GM12872 (cell line): ENCODE measurements around the gene CARHSP1.

Experiments
- TF ChIP-seq, protein P1 (sequence below): IDR thresholded peaks from 3 replicates; pipeline ENCODE4 v1.5.1; 2011; ENCODE audit warnings: low read depth, mild to moderate bottlenecking, low read length, moderate library complexity; ENCODE audit not compliant: insufficient read depth

CARHSP1 gene

DNA sequence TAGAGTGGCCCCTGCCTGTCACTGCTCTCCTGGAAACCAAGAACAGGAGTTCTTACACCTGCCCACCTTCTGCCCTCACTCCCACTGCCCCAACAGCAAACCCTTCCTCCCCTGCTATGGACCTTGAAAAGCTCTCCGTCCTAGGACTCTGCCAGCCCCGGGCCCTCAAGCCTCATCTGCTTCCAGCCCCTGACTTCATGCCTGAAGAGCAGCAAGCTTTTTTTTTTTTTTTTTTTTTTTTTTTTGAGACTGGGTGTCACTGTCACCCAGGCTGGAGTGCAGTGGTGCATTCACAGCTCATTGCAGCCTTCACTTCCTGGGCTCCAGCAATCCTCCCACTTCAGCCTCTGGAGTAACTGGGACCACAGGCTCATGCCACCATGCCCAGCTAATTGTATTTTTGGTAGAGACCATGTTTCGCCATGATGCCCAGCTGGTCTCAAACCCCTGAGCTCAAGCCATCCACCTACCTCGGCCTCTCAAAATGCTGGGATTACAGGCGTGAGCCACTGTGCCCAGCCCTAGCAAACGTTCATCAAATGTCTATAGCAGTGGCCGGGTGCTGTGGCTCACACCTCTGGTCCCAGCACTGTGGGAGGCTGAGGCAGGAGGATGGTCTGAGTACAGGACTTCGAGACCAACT, 16.9 kb downstream of the CARHSP1 start:
- TF ChIP-seq, protein P1, sequence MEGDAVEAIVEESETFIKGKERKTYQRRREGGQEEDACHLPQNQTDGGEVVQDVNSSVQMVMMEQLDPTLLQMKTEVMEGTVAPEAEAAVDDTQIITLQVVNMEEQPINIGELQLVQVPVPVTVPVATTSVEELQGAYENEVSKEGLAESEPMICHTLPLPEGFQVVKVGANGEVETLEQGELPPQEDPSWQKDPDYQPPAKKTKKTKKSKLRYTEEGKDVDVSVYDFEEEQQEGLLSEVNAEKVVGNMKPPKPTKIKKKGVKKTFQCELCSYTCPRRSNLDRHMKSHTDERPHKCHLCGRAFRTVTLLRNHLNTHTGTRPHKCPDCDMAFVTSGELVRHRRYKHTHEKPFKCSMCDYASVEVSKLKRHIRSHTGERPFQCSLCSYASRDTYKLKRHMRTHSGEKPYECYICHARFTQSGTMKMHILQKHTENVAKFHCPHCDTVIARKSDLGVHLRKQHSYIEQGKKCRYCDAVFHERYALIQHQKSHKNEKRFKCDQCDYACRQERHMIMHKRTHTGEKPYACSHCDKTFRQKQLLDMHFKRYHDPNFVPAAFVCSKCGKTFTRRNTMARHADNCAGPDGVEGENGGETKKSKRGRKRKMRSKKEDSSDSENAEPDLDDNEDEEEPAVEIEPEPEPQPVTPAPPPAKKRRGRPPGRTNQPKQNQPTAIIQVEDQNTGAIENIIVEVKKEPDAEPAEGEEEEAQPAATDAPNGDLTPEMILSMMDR: no peak

DNA sequence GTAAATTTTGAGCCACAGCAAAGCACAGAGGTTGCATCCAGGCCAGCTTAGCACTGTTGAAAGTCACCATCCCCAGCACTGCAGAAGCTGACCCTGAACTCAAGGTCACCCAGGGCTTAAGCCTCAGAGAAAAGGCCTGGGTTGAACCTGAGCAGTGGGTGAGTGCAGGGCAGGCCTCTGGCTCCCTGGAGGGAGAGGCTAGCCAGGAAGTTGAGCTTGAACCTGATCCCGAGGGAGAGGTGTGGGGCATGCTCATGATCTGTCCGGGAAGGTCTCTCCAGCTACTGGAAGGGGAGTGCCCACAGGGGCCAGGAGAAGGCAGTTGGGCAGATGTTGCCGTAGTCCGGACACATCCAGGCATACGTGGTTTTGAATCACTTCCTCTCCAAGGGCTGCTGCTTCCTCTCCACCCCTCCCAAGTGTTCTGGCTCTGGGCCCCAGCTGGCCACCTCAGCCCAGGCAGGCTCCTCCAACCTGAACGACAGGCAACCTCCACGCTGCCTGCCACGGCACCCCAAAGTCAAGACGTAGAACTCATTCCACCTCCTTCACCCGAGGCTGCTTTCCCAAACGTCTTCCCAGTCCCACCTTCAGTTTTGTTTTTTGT, 18.4 kb downstream of the CARHSP1 start:
- TF ChIP-seq, protein P1: no peak

DNA sequence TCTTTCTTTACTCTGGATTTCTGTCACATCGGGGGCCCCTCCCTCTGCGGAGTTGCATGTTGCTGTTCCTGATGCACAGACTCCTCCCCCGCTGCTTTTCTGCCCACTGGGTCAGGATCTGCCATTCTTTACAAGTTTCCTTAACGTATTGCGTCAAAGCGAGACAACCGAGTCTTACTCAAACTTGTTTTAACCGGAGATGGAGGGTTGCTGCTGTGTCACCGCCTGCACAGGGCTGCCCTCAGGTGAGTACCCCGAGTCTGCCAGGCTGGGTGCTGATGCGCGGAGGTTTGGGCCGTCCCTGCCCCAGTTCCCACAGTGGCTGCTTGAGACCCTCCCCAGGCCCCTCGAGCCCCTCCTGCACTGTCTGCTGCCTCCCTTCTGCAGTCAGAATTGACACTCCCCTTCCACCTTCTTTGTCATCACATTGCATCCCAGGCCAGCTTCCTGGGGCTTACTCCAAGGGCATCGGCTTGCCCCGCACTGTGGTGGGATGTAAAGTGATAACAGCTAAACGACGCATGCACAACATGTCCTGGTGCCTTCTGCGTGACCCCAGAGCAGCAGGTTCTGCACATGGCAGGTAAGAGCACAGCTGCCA, 19.3 kb downstream of the CARHSP1 start:
- TF ChIP-seq, protein P1: no peak

DNA sequence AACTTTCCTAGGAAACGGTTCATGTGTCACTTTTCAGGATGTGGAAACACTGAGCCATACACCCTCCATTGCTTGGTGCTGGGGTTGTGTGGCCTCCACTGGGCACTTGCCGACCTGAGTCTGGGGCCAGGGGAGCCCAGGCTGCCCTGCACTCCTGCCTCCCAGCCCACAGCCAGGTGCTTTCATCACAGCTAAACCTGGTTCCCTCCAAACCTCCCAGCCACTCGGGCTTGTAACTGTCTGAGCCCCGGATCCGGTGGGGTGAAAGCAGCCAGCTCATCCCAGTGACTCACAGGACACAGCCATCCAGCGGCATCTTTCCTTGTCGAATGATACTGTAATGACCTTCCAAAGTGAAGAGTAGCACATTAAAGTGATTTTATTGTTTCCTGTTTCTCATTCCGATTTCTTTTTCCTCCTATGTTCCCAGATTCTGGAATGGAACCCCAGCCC, 19.8 kb downstream of the CARHSP1 start:
- TF ChIP-seq, protein P1: no peak

DNA sequence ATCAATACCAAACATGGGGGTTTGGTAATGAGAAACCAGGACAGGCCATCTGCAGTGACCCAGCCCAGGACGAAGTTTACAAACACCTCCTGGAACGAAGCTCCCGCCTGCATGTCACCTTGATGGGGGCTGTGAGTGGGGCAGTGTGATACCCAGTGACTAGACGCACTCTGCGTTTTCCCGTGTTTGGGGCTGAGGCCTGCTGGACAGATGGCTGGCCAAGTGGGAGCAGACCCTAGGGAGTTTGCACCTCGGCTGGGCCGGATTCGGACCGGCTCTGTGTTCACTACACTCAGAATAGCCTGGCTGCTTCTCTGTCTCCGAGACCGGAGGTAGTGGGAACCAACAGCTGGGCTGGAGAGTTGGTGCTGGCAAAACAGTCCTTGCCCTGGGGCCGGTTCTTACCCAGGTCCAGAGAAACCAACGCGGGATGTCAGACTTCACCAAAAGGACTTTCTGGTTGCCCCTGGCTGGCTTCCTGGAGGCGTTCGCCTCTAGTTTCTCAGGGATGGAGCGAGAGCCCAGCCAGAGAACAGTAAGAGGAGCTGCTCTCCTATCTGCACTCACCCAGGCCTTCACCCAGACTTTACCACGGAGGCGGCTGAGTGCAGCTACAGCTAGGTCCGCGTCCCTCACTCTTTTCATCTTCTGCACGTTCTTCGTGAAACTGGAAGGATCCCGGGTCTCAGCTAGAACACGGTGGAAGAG, 20.4 kb downstream of the CARHSP1 start:
- TF ChIP-seq, protein P1: no peak

DNA sequence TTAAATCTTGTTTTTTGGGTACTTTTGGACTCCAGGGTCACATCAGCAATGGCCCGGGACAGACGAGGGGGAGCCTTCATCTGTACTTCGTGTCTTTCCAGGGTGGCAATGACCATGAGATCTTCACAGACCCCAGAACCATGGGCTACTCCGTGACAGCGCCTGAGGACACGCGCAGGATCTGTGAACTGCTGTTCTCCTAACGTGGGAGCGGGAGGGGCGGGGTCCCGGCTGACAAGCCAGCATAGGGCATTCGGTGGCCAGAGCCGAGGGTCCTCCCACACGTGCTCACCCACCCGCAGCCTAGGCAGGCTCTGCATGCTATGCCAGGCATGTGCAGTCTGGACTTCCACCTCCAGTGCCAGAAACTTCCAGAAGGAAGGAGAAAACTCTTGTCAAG, 21.2 kb downstream of the CARHSP1 start:
- TF ChIP-seq, protein P1: no peak

DNA sequence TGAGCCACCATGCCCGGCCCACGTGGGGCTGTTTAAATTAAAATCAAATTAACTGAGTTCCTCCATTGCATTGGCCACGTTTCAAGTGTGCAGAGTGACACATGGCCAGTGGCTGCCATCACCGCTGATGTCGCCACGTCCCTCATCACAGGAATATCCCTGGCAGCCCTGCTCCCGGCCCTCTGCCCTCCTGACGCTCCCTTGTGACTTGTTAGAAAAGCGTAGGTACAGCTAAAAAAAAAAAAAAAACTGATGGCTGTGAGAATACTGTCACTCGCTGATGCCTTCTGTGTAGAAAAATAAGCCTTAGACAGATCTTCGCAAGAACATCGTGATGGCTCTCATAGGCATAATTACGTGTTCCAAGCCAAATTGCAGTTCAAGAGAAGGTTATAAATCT, 21.7 kb downstream of the CARHSP1 start:
- TF ChIP-seq, protein P1: no peak
